Heart right ventricle (tissue), 16 donors: ENCODE data around the gene CDRT4. TPM values are rescaled to one million over a fixed set of nuclear protein-coding genes. Genes with fewer than 3 reads are reported as not detected.
A peak's percentile ranks its signal among the peaks of the same experiment; 100 is the strongest.

ENCODE experiments used
- ATAC-seq, 8 donors: fragments of 200-7000 bp; cut with Tn5 transposase; one replicate each; pipeline ENCODE4 v1.9.1; 2020; ENCODE audit warnings: mild to moderate bottlenecking in 8 of 8, moderate library complexity in 8 of 8, moderate number of reproducible peaks in 1 of 8
- DNase-seq, 2 donors: peaks; one replicate each; pipeline ENCODE4 v3.0.0-alpha.2; 2020
- H3K27ac ChIP-seq, 10 donors: fragments of 200-600 bp; sonication (generic) in 2 of 10; one replicate each; pipeline versions ENCODE4 v1.5.0 to v1.8.0; 2020 to 2022; ENCODE audit warnings: mild to moderate bottlenecking in 3 of 10
- H3K27me3 ChIP-seq, 7 donors: fragments of 200-600 bp; one replicate each; pipeline ENCODE4 v1.8.0; 2021 to 2022; ENCODE audit warnings: mild to moderate bottlenecking in 2 of 7
- H3K36me3 ChIP-seq, 9 donors: fragments of 200-600 bp; sonication (generic) in 1 of 9; one replicate each; pipeline versions ENCODE4 v1.5.0 to v1.8.0; 2020 to 2022; ENCODE audit warnings: mild to moderate bottlenecking in 2 of 9
- H3K4me1 ChIP-seq, 9 donors: fragments of 200-600 bp; sonication (generic) in 1 of 9; one replicate each; pipeline versions ENCODE4 v1.5.0 to v1.8.0; 2020 to 2022; ENCODE audit warnings: mild to moderate bottlenecking in 4 of 9
- H3K4me3 ChIP-seq, 10 donors: fragments of 200-600 bp; sonication (generic) in 2 of 10; one replicate each; pipeline versions ENCODE4 v1.5.0 to v1.8.0; 2020 to 2022; ENCODE audit warnings: mild to moderate bottlenecking in 7 of 10, moderate library complexity in 2 of 10
- H3K9me3 ChIP-seq, 11 donors: fragments of 200-600 bp in 10 of 11; sonication (generic) in 2 of 11; one replicate each; pipeline versions ENCODE4 v1.5.0 to v1.8.0; 2013 to 2022; ENCODE audit warnings: mild to moderate bottlenecking in 2 of 11, control low read depth in 1 of 11, moderate library complexity in 1 of 11
- WGBS, 2 donors: extraction: QIAGEN DNeasy Blood & Tissue Kit; methylation state at CpG; one replicate each; pipeline ENCODE4 v1.1.7; 2013; ENCODE audit warnings: inconsistent platforms in 1 of 2; 5-methylcytosine and 5-hydroxymethylcytosine counted together
- intact Hi-C, 10 donors: fragments of 100-400 bp; cut with DNase I; formaldehyde crosslinking; loops; one replicate each; pipeline versions ENCODE4 v1.11.1 to v1.14.2; 2022
- long read RNA-seq, 3 donors: library from polyadenylated mRNA; unstranded; transcript quantifications; one replicate each; pipeline ENCODE4 v2.0.0, GENCODE V29; 2020 to 2021
- polyA plus RNA-seq, 2 donors: library from polyadenylated mRNA; stranded (reverse); fragments of 200-250 nt; gene quantifications; one replicate each; pipeline ENCODE4 v1.2.3, GENCODE V29; 2013
- total RNA-seq, 10 donors: library from RNA; stranded (reverse); fragmentation: NEBNext Ultra II Directional in 3 of 10; extraction: Animal tissue kit (Norgen Biotek cat#: 25700) in 3 of 10; gene quantifications; one replicate each; pipeline versions ENCODE4 v1.2.1 to v1.2.4, GENCODE V29; 2021 to 2023
- TF ChIP-seq, protein P1 (sequence below), 9 donors: fragments of 200-600 bp; sonication (generic) in 2 of 9; IDR thresholded peaks; one replicate each; pipeline versions ENCODE4 v1.5.0 to v1.8.0; 2021 to 2022; ENCODE audit warnings: antibody characterized with exemption in 9 of 9, mild to moderate bottlenecking in 5 of 9, moderate library complexity in 1 of 9
- donor health status: Arrhythmogenic right ventricular cardiomyopathy.
- donor health status: ischemic (EF 13 %, LVEDD 7.1; RV severe dilation, severe dysfunction).
- donor health status: healthy with polysubstance abuse.
- donor health status: DM: no; HTN: yes; CAD: no.
- donor health status: DM: no; HTN: no; CAD: no.
- donor health status: ischemic (EF 25% LVEDD 6.9; RV normal size, moderate dysfunction).
- donor health status: ischemic (EF 25% LVEDD 5.7; RV mildly dilated, moderate dysfunction).
- donor health status: healthy.
- donor health status: DM: yes; HTN: yes; CAD: no.
- donor health status: Ischemic cardiomyopathy.
- donor health status: ischemic (EF 35%, LVEDD 5.7; RV mildly dilated, moderate dysfunction).
- donor health status: nonischemic (EF 11% LVEDD 7.7; RV severe dilation, severe dysfunction).
- donor health status: DM: yes; HTN: yes; CAD: no.
- donor health status: PGD.
- donor health status: ischemic (EF 29% LVEDD 5.4; RV normal size, mild dysfunction).
- donor health status: nonischemic (EF 23%, LVEDD 6.1; RV moderate dilation, normal function).

Gene CDRT4
- total RNA-seq (1 to 10 TPM in 4 of 10 donors, under 1 TPM in 4, not detected in 2; 0.53 to 4.1 (median 0.92) TPM), polyA plus RNA-seq (1 to 10 TPM in 1 of 2 donors, under 1 TPM in 1; 0.45 to 4.2 TPM)
- long read RNA-seq, donor 1, partial matches to known transcripts, result 0 of 2 reads
- long read RNA-seq, donor 1, other reads (novel, unspliced or antisense), result 0 of 2 reads
- long read RNA-seq, donor 2, result 0 reads
- long read RNA-seq, donor 3, partial matches to known transcripts, result 0 of 3 reads
- long read RNA-seq, donor 3, other reads (novel, unspliced or antisense), result 1 of 3 reads

DNA sequence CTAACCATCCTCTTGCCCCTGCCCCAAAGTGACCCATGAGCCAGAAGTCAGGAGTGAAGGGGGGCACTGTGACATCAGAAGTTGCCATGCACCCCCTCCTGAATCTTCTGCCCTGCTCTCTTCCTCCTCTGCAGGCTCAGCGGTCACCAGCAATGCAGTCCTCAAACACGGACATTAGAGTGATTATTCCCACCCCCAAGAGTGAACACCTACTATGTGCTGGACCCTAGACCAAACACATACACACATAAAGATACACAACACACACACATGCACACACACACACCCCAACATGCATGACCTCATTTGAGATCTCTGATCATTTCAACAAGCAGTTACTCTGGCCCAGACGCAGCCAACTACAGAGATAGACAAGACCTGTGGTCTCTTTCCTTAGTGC lies at the start of gene CDRT4:
Gene CDRT4, minus strand, starts transcription at position 30 of the 400 bp plus-strand sequence. CDS start 27,383 bp downstream, outside the sequence.
- intact Hi-C loops, result loop anchor here in 1 of 10 donors (5.0 kb wide), 1 partner anchor 50 kb away; no protein-coding TSS in a partner anchor

DNA sequence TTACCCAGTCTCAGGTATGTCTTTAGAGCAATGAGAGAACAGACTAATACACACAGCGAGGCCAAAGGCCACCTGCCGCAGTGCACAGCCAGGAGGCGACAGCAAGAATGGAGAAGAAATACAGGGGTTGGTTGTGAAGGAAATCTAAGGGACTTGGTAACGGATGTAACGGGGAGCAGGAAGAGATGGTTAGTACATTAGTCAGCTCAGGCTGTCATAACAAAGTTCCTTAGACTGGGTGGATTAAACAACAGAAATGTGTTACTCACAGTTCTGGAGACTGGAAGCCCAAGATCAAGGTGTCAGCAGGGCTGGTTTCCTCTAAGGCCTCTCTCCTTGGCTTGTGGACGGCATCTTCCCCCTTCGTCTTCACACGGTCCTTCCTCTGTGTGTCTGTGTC lies 48.7 kb upstream of the CDRT4 start:
- intact Hi-C loops, result no loop called here
- H3K4me3 ChIP-seq, result no peak overlapping the region
- H3K36me3 ChIP-seq, result peaks cover 0 to 39% (median 0%) of the 10 kb centered on the region in 9 donors
- H3K4me1 ChIP-seq, result peaks cover 0 to 17% (median 12%) of the 10 kb centered on the region in 9 donors
- DNase-seq (no peak), ATAC-seq (no peak)
- WGBS, 2 donors, result 94 to 98% methylated on average over 8 of the region's 8 CpGs
- no peaks in the 10 kb centered on the region for H3K27me3 ChIP-seq
- no peak overlapping the region for H3K27ac ChIP-seq
- TF ChIP-seq, protein P1, sequence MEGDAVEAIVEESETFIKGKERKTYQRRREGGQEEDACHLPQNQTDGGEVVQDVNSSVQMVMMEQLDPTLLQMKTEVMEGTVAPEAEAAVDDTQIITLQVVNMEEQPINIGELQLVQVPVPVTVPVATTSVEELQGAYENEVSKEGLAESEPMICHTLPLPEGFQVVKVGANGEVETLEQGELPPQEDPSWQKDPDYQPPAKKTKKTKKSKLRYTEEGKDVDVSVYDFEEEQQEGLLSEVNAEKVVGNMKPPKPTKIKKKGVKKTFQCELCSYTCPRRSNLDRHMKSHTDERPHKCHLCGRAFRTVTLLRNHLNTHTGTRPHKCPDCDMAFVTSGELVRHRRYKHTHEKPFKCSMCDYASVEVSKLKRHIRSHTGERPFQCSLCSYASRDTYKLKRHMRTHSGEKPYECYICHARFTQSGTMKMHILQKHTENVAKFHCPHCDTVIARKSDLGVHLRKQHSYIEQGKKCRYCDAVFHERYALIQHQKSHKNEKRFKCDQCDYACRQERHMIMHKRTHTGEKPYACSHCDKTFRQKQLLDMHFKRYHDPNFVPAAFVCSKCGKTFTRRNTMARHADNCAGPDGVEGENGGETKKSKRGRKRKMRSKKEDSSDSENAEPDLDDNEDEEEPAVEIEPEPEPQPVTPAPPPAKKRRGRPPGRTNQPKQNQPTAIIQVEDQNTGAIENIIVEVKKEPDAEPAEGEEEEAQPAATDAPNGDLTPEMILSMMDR (IDR thresholded peaks at IDR 0.05), result no peak
- H3K9me3 ChIP-seq, result peaks cover 0 to 3% (median 0%) of the 10 kb centered on the region in 11 donors

More for the DNA sequence above, at the start of gene CDRT4:
- peaks cover 4 to 45% (median 26%) of the 10 kb centered on the region in 9 donors for H3K4me1 ChIP-seq
- H3K9me3 ChIP-seq, result no peaks in the 10 kb centered on the region
- H3K36me3 ChIP-seq, result no peaks in the 10 kb centered on the region
- TF ChIP-seq, protein P1 (IDR thresholded peaks at IDR 0.05), result no peak
- H3K4me3 ChIP-seq, result no peak within 1 kb of the TSS
- WGBS, 2 donors, result 90 to 91% methylated on average over 3 of the region's 3 CpGs
- ATAC-seq (no peak), DNase-seq (no peak)
- peak within 1 kb of the TSS in 1 of 10 donors; percentile 25 for H3K27ac ChIP-seq
- no peaks in the 10 kb centered on the region for H3K27me3 ChIP-seq

DNA sequence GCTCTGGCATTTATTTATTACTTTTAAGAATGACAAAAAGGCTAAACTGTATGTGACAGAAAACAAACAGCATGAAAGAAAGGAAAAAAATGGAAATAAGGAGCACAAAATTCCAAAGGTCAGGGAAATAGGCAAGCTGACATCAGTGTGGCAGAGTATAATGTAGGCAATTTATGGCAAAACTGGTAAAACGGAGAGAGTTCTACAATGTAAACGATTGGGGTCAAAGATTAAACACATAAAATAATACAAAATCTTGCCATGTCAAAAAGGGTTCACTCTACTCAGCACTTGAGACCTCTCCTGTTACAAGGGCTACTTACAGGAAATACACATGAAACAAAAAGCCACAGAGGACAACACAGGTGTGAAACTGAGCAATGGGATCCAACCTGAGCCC lies 47.0 kb upstream of the CDRT4 start:
- peaks cover 4 to 27% (median 15%) of the 10 kb centered on the region in 9 donors for H3K4me1 ChIP-seq
- no peak overlapping the region for H3K27ac ChIP-seq
- ATAC-seq (no peak), DNase-seq (no peak)
- H3K4me3 ChIP-seq, result no peak overlapping the region
- peaks cover 0 to 39% (median 0%) of the 10 kb centered on the region in 9 donors for H3K36me3 ChIP-seq
- TF ChIP-seq, protein P1 (IDR thresholded peaks at IDR 0.05), result no peak
- WGBS, 2 donors, result 76 to 85% methylated on average over 2 of the region's 2 CpGs
- intact Hi-C loops, result no loop called here
- no peaks in the 10 kb centered on the region for H3K9me3 ChIP-seq
- no peaks in the 10 kb centered on the region for H3K27me3 ChIP-seq

DNA sequence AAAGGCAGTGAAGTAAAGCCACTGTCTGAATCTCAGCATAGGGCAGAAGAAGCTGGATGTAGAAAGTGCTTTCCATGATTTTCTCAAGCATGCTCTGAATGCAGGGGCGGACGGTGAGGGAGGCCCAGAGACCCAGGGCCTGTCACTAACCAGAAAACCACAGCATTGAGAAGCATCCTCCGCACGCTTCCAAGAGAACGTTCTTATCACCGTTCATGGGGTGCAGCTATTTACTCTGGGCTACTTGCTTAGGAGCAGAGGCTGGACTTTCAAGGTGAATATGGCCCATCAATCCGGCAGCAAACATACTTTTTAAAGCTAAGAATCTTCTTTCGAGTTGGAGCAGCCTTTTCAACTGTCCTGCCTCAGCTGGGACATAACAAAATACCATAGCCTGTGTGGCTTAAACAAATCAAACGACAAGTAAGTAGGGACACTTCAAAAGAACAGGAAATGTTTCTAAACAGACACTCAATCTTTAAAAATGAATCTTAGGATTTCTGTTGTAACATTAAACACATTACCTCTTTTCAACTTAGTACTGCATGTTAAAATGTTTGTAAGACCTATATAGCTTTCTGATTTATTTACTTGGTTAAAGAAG lies 46.5 kb upstream of the CDRT4 start:
- ATAC-seq, result no peak
- peak overlapping the region in 4 of 10 donors; percentile 5 to 48 (median 32) for H3K27ac ChIP-seq
- 79 to 83% methylated on average over 9 of the region's 9 CpGs for WGBS, 2 donors
- no peak for DNase-seq
- no peaks in the 10 kb centered on the region for H3K9me3 ChIP-seq
- H3K36me3 ChIP-seq, result peaks cover 0 to 39% (median 0%) of the 10 kb centered on the region in 9 donors
- TF ChIP-seq, protein P1 (IDR thresholded peaks at IDR 0.05), result no peak
- H3K4me1 ChIP-seq, result peaks cover 4 to 27% (median 16%) of the 10 kb centered on the region in 9 donors
- H3K27me3 ChIP-seq, result no peaks in the 10 kb centered on the region
- H3K4me3 ChIP-seq, result no peak overlapping the region
- intact Hi-C loops, result no loop called here
